Right ventricle myocardium superior (tissue), 1 donor: Measurements from ENCODE around the gene C19orf12. TPM values are rescaled to one million over a fixed set of nuclear protein-coding genes. Genes with fewer than 3 reads are reported as not detected.
"Not testable (repeated sequence)": the region's sequence is repeated elsewhere in the genome, so short reads cannot be mapped to it uniquely, and the experiment has no call there.

Experiments used
- ATAC-seq: fragments of 200-7000 bp; cut with Tn5 transposase; one replicate; pipeline ENCODE4 v1.9.1; 2020; ENCODE audit warnings: mild to moderate bottlenecking; ENCODE audit not compliant: poor library complexity
- DNase-seq: peaks from one replicate; pipeline ENCODE4 v3.0.0-alpha.2; 2020
- intact Hi-C: fragments of 100-400 bp; cut with DNase I; formaldehyde crosslinking; loops from one replicate; pipeline ENCODE4 v1.11.2; 2022
- total RNA-seq: library from RNA; stranded (reverse); fragmentation: NEBNext Ultra II Directional; extraction: Animal tissue kit (Norgen Biotek cat#: 25700); gene quantifications from one replicate; pipeline ENCODE4 v1.2.1, GENCODE V29; 2021
- donor health status: DM: no; HTN: yes; CAD: no; lungs with severe emphysema.

The C19orf12 gene
- total RNA-seq, 1 donor from 2014 or later = 59.9 TPM

DNA sequence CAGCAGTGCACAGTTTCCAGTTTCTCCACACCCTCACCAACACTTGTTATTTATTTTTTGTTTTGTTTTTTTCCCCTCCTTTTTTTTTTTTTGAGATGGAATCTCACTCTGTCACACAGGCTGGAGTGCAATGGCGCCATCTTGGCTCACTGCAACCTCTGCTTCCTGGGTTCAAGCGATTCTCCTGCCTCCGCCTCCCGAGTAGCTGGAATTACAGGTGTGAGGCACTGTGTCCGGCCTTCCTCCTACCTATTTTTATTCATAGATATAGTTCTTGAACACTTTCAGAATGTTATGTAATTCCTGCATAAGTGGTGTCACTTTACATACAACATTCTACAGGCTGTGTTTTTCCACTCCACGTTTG is 44.1 kb downstream of the C19orf12 start:
- intact Hi-C loops, ATAC-seq, DNase-seq: not testable (repeated sequence)

DNA sequence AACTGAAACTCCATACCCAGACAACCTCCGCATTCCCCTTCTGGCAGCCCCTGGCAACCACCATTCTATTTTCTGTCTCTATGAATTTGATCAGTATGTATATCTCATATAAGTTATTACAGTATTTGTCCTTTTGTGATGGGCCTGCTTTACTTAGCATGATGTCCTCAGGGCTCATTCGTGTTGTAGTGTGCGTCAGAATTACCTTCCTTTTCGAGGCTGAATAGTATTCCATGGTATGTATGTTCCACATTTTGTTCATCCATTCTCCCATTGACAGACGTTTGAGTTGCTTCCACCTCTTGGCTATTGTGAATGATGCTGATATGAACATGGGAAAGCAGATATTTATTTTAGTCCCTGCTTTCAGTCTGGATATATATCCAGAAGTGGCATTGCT is 44.8 kb downstream of the C19orf12 start:
- ATAC-seq = no peak
- intact Hi-C loops = no loop called here
- DNase-seq = no peak

DNA sequence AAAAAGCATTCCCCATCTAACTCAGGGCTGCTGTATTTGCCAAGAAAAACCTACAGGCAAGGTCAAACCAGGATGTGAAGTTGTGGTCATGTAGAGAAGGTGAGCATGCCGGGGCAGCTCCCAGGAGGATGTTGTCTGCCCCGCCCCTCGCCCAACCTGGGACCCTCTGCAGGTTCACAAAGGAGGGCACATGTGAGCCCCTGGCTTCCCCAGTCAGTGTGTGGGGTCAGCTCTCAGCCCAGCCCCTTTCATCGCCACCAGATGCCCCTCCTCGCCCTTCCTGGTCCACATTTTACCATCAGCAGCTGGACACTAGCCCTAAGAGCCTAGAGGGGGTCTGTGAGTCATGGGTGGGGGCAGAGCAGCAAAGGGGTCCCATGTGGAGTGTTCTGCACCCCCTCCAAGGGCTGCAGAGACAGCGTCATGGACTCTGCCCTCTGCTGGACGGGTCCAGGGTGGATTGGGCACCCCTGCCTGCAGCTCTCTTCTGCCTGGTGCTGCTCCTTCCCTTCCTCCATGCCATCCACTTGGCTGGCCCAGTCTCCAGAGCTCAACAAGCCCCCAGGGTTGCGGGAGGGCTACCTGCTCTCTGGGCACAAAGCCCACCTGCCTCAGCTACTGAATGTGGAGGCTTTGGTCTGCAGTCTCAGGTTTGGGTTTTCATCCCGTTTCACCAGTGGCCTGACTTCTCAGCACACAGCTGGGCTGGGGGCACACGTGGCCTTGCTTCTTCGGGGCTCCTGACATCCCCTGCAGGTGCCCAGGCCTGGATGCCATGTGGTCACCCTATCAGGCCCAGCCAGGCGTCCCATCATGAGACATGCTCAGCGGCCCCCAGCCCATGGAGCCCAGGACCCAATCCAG is 46.1 kb downstream of the C19orf12 start:
- DNase-seq = no peak

DNA sequence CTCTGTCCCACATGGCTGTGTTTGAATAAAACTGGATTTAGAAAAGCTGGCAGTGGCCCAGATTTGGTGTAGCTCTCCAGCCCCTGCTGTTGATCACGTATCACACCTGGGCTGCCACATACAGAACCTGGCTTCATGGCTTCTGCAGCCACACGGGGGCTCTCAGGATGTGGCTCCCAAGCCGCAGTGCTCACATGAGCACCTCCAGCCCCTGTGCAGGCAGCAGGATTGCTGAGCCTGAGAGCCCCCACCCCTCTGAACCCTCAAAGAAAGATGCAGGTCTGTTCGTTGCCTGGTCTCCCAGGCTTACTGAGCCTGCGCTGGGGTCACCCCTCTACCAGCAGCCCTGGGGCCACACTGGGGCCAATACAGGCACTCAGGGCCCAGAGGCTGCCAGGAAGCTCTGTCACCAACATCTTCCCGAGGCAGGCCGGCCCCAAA is 47.1 kb downstream of the C19orf12 start:
- intact Hi-C loops = no loop called here
- ATAC-seq = no peak
- DNase-seq = peak; percentile 47

More for the DNA sequence above, 46.1 kb downstream of the C19orf12 start:
- ATAC-seq = no peak
- intact Hi-C loops = no loop called here

DNA sequence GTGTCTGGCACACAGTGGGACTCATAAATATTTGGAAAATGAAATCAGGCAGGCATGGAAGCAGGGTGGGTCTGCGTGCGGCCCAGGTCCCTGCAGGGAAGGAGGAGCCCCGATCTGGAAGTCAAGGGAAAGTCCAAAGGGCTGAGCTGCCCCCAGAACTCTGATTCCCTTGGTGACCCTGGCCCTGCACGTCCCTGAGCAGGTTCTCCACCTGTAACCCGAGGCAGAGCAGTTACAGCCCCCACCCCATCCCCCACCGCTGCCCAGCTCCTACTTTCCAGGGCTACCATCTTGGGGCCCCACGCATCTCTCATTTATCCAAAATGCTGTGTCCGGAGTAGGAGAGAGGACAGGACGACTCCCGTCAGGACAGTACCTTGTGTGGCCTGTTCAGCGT is 47.7 kb downstream of the C19orf12 start:
- intact Hi-C loops = no loop called here
- ATAC-seq = no peak
- DNase-seq = no peak

DNA sequence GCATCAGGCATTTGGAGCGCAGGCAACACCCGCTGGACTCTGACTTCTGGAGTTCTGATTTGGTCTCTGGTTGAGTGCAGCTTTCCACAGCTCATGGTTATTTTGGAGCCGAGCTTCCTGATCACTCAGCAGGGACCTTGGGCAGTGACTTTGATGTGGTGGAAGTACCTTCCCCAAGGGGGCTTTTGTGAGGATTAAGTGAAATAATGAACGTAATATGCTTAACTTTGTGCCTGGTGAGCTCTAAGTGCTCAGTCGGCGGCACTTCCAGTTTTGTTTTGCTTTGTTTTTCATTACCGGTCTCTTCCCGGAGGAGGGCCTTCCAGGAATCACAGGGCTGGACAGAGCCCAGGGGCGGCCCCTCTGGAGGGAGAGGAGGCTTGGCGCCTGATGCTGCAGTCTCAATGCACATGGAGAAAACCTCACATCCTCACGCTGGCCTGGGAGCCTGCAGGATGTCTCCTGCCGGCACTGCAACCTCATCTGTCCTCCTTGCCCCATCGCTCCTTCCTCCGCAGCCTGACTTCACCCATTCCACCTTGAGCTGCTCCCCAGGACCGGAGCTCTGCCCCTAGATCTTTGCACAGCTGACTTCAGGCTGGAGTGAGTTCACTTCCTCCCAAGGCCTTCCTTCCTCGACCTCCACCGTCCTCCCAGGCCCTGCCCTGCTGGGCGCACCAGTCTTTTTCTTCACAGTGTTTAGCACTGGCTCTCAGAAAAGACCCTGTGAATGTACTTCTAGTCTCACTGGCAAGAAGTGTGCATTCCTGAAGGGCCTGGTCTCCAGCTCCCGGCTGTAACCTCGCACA is 48.3 kb downstream of the C19orf12 start:
- peak; percentile 16 for ATAC-seq
- intact Hi-C loops = no loop called here
- peak; percentile 87 for DNase-seq

DNA sequence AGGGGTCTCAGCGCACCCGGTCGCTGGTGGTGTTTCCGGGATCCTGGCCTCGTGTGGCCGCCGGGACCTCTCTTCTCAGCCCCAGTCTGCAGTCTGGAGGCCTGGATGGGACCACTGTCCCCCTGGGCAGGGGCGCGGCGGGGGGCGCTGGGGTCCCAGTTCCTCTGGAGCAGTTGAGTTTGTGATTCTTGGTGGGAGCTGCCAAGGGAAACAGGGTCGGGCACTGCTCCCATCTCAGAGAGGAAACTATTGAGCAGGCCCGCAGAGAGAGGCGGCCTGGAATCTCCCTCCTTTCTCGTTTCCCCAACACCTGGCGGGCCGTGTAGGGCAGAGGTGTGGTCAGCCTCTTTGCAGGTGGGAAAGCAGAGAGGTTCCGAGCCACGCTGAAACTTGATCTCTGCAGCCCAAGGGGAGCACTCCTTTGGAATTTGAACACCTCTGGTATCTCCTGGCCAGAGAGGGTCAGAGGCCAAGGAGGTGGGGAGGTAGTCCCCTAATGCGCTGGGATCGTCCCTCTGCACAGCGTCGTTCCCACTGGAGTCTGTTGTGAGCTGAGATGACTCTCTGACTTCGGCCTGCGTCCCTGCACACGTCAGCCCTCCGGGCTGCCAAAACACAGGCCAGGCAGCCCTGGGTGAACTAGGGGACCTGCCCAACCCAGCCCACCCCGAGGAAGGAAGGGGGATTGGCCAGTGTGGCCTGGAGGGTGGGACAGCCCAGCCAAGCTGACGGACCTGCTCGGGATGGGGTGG is 49.1 kb downstream of the C19orf12 start:
- intact Hi-C loops = no loop called here
- peak; percentile 59 for ATAC-seq
- DNase-seq = peak; percentile 84

DNA sequence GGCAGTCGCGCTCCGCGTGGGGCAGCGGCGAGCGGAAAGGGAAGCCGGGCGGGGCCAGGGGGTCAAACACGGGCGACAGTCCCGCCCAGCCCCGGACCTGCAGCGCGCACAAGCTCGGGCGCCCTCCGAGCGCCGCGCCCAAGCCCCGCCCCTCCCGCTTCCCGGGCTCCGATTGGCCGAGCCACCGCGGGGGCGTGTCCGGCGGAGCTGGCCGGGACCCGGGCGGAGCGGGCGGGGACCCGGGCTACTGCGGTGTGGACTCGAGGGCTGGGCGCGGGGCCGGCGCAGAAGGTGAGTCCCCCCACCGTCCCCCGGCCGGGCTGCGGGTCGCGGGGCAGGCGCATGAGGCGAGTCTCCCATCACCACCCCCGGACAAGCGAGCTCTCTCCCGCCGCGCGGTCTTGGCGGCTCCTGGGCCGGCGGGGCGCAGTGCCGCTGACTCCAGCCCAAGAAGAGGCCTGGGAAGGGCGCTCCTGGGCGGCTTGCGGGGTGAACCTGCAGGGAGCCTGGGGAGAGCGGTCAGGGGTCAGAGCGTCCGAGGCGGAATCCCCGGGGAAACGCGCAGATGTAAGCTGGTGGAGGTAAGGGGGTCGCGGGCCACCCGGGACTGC is 49.7 kb downstream of the C19orf12 start, which contains the start of gene PLEKHF1:
Gene PLEKHF1, plus strand, starts transcription at position 247 of the 611 bp plus-strand sequence. CDS start 8,379 bp downstream, outside the sequence.
- peak; percentile 87 for ATAC-seq
- intact Hi-C loops = no loop called here

DNA sequence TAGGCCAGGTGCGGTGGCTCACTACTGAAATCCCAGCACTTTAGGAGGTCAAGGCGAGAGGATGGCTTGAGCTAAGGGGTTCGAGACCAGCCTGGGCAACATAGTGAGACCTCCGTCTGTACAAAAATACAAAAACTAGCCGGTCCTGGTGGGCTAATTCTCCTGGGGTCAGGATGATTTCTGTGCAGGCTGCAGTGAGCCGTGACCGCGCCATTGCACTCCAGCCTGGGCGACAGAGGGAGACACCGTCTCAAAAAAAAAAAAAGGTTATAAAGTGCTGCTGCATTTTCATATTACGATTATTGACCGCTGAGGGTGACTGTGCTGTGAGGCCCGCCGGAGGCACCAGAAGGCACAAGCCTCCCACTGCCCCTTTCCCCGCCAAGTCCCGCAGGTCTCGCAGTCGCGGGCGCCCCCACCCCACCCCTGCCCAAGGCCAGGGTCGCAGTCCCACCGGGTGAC is 50.3 kb downstream of the C19orf12 start:
- intact Hi-C loops = loop anchor here (5.0 kb wide), 2 partner anchors 52 to 53 kb away; partner anchors contain the start of gene C19orf12
- DNase-seq (no peak), ATAC-seq (no peak)

More for the DNA sequence above, 49.7 kb downstream of the C19orf12 start, which contains the start of gene PLEKHF1:
- DNase-seq = peak; percentile 95

DNA sequence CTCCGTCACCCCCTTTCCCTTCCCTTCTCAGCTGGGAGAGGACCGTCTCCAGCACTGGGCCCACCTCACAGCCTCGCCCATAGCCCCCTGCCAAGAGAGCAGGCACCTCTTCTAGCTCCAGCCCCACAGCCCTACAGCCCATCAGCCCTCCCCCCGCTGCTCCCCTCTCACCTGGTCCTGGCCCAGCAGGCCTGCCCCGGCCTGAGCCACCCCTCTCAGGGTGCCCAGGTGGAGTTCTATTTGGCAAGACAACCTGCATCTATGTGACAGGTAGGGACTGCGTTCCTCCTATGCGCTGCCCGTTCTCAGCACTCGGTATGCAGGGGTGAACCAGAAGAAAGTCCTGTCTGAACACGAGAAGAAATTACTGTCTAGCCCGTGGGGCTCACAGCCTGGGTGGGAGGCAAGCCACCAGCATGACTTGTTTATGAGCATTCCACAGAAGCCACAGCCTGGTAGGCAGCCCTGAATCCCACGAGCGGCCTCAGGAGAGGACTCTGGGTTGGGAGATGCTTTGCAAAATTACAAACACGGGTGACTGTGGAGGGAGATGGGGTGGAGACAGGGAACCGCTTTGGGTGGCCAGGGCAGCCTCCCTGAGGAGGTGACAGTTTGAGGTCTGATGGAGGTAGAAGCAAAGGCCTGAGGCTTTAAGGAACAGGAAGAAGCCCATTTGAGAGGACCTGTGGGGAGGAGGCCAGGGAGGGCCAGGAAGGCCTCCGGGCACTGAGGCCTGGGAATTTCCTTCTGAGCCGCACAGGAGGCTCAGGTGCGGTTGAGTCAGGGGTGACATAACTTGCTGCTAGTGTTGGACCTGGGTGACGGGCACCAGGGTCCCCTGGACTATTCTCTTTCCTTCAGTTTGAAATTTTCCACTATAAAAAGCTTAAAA is 51.0 kb downstream of the C19orf12 start:
- ATAC-seq = no peak
- intact Hi-C loops = loop anchor here (5.0 kb wide), 2 partner anchors 52 to 53 kb away; partner anchors contain the start of gene C19orf12
- no peak for DNase-seq

DNA sequence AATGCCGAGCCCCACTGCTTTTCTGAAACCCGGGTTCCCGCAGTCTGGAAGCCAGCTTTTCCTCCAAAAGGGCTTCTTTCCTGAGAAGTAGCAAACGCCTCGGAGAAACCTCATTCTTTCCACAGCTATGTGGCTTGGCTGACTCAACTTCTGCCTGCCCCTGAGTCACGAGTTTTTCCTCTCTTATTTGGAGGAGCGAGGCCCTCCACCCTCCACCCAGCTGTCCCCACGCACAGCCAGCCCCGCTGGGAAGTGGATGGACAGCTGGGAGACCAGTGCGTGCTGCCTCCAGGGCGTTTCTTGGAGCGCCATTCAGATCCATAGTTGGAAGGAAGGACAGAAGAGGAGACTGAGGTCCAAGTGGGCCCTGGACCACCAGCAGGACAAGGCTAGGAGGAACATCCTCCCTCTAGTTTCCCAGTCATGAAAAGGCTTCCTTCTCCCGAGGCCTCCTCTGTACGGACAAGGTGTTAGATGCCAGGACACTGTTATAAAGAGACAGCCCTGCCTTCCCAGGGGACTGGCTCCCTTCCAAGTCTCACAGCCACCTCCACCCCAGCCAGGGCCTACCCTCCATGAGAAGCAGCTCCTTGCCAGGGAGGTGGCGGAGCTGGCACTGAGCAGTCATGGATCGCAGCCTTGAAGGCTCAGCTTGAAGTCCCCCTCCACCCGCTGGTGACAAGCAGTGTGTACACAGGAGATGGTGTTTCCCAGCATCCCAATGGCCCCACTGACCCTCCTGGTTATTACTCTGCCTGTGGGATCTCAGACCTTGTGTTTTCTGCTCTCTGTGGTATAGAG is 52.3 kb downstream of the C19orf12 start:
- DNase-seq (peak; percentile 76), ATAC-seq (peak; percentile 30)
- intact Hi-C loops = loop anchor here (5.0 kb wide), 2 partner anchors 51 to 54 kb away; partner anchors contain the start of gene C19orf12

DNA sequence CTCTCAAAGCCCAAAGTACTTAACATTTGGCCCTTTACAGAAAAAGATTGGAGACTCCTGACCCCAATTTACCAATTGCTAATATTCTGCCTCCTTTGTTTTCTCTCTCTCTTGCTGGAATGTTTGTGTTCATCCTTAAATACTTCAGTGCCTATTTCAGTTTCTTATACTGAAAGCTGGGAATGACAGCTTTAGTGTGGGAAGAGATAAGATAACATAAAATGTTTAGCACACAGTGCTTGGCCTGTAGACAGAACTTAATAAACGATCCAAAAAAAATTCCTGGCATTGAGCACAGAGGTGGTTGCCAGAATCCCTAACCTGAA is 52.8 kb downstream of the C19orf12 start:
- no peak for DNase-seq
- intact Hi-C loops = loop anchor here (5.0 kb wide), 2 partner anchors 50 to 55 kb away; partner anchors contain the start of gene C19orf12
- peak; percentile 7 for ATAC-seq

DNA sequence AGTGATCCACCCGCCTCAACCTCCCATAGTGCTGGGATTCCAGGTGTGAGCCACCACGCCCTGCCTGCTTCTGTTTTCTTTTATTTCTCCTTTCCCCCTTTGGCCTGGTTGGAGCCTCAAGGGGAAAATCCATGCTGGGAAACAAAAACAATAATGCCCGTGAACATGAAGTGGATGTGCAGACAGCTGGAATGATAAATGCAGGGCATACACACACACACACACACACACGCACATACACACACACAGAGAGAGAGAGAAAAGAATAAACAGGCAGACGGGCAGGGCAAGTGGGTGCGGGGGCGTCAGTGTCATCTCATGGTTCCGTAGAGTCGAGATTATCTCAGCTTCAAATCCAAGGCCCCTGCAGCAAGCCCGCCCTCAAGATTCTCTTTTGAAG is 54.2 kb downstream of the C19orf12 start:
- DNase-seq = no peak
- ATAC-seq = no peak
- intact Hi-C loops = loop anchor here (5.0 kb wide), 2 partner anchors 49 to 56 kb away; partner anchors contain the start of gene C19orf12

DNA sequence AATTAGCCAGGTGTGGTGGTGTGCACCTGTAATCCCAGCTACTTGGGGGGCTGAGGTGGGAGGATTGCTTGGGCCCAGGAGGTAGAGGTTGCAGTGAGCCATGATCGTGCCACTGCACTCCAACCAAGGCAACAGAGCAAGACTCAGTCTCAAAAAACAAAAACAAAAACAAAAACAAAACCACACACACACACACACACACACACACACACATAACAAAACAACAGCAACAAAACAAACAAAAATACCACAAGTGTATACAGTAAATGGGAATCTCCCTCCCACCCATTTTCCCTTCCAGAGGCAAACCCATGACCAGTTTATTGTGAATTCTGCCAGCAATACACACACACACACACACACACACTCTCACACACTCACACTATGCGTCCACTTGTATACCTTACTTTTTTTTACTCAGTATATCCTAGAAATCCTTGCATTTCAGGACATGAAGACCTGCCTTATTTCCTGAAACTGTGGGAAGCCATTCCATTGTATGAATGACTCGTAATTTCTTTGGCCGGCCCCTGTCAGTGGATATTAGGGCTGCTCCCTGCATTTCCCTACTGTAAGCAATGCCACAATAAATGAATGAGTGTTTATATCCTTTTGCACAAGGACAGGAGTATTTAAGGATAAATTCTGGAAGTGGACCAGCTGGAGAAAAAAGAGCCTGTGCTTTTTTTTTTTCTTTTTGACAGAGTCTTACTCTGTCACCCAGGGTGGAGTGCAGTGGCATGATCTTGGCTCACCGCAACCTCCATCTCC is 56.7 kb downstream of the C19orf12 start:
- DNase-seq (no peak), ATAC-seq (no peak)
- intact Hi-C loops = no loop called here

DNA sequence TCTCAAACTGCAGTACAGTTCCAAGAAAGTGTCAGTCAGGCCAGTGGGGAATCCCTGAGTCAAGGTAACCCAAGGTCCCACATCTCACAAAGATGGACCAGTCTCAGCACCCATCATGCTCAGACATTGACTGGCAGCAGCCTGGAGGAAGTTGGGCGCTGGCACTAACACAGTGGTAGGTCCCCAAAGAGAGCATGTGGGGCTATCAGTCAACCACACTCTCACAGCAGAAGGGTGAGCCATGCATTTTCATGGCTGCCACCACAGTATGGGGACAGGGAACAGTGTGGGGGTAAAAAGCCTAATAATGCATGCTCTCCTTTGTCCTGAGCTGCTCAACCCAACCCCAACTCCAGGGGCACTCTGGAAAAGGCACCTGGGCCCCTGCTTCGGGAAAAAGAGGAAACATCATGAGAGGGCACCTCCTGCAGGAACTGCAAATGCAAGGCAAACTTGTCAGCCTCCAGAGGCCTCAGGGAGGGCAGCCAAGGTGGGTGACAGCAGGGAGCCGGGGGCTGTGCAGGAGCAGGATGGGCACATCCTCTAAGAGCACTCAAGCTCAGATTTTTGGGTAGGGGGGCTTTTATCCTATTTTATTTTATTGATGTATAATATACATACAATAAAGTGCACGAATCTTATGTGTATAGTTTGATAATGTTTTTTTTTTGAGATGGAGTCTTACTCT is 59.3 kb downstream of the C19orf12 start:
- intact Hi-C loops = no loop called here
- ATAC-seq (no peak), DNase-seq (no peak)
